HS-27A (cell line): ENCODE measurements around the gene DUOXA1.
"Not testable (repeated sequence)": the region's sequence is repeated elsewhere in the genome, so short reads cannot be mapped to it uniquely, and the experiment has no call there.

Experiments
- DNase-seq: peaks from one replicate; pipeline ENCODE4 v3.0.0-alpha.2; 2012; ENCODE audit warnings: low read depth, missing footprints

Gene DUOXA1

GRCh38 chr15:45089712-45090373 is 39.8 kb downstream of the DUOXA1 start:
- DNase-seq: no peak

GRCh38 chr15:45088801-45089711 is 40.6 kb downstream of the DUOXA1 start:
- DNase-seq: no peak

- no peak for DNase-seq
Measured at GRCh38 chr15:45087513-45087912, 42.2 kb downstream of the DUOXA1 start.

- DNase-seq: no peak
Measured at GRCh38 chr15:45084163-45084562, 45.5 kb downstream of the DUOXA1 start.

GRCh38 chr15:45083223-45083622 is 46.5 kb downstream of the DUOXA1 start:
- DNase-seq: no peak

- not testable (repeated sequence) for DNase-seq
Measured at GRCh38 chr15:45082412-45082811, 47.3 kb downstream of the DUOXA1 start.

GRCh38 chr15:45080593-45080992 is 49.1 kb downstream of the DUOXA1 start:
- not testable (repeated sequence) for DNase-seq

- DNase-seq: not testable (repeated sequence)
Measured at GRCh38 chr15:45079628-45080246, 49.9 kb downstream of the DUOXA1 start.

- DNase-seq: not testable (repeated sequence)
Measured at GRCh38 chr15:45079201-45079600, 50.5 kb downstream of the DUOXA1 start.

GRCh38 chr15:45077391-45077790 is 52.3 kb downstream of the DUOXA1 start:
- not testable (repeated sequence) for DNase-seq

- not testable (repeated sequence) for DNase-seq
Measured at GRCh38 chr15:45075440-45076320, 54.0 kb downstream of the DUOXA1 start.

- not testable (repeated sequence) for DNase-seq
Measured at GRCh38 chr15:45073602-45074001, 56.1 kb downstream of the DUOXA1 start.

GRCh38 chr15:45069942-45070360 is 59.7 kb downstream of the DUOXA1 start:
- DNase-seq: not testable (repeated sequence)
